GM12875 (cell line): Measurements from ENCODE around the gene MTMR12.
"Not testable (repeated sequence)": the region's sequence is repeated elsewhere in the genome, so short reads cannot be mapped to it uniquely, and the experiment has no call there.

Experiments
- H3K4me3 ChIP-seq: one replicate; pipeline ENCODE4 v1.5.1; 2011; ENCODE audit warnings: low read depth, low read length, control low read depth
- CTCF ChIP-seq: IDR thresholded peaks from 2 replicates; pipeline ENCODE4 v1.5.1; 2011; ENCODE audit warnings: low read depth, mild to moderate bottlenecking, control low read depth, inconsistent platforms, low read length, moderate library complexity, borderline replicate concordance; ENCODE audit not compliant: insufficient read depth

MTMR12 gene

GRCh38 chr5:32326216-32326772, 13.6 kb upstream of the MTMR12 start:
- H3K4me3 ChIP-seq: no peak overlapping the region
- TF ChIP-seq CTCF: no peak

- TF ChIP-seq CTCF: no peak
- H3K4me3 ChIP-seq: no peak overlapping the region
These were observed 12.9 kb upstream of the MTMR12 start for GRCh38 chr5:32325616-32326015.

- TF ChIP-seq CTCF: no peak
- H3K4me3 ChIP-seq: no peak overlapping the region
These were observed 12.3 kb upstream of the MTMR12 start for GRCh38 chr5:32325062-32325461.

- no peak for TF ChIP-seq CTCF
- no peak overlapping the region for H3K4me3 ChIP-seq
These were observed 11.0 kb upstream of the MTMR12 start for GRCh38 chr5:32323741-32324140.

- no peak for TF ChIP-seq CTCF
- H3K4me3 ChIP-seq: no peak overlapping the region
These were observed 10.1 kb upstream of the MTMR12 start for GRCh38 chr5:32322882-32323281.

- H3K4me3 ChIP-seq: not testable (repeated sequence)
These were observed 9.0 kb upstream of the MTMR12 start for GRCh38 chr5:32321787-32322186.

- TF ChIP-seq CTCF: no peak
These were observed 7.8 kb upstream of the MTMR12 start for GRCh38 chr5:32320576-32320975.

More at GRCh38 chr5:32320576-32320975, 7.8 kb upstream of the MTMR12 start:
- H3K4me3 ChIP-seq: no peak overlapping the region
